HT1080 (cell line): ENCODE measurements around the gene CCT8L2. TPM values are rescaled to one million over a fixed set of nuclear protein-coding genes. Genes with fewer than 3 reads are reported as not detected.
"Not testable (repeated sequence)": the region's sequence is repeated elsewhere in the genome, so short reads cannot be mapped to it uniquely, and the experiment has no call there.

Source experiments
- DNase-seq: peaks from one replicate; pipeline ENCODE4 v3.0.0-alpha.2; 2015; ENCODE audit warnings: low read depth
- polyA plus RNA-seq, 2 experiments: library from polyadenylated mRNA; depleted of rRNA; stranded (reverse); fragments of >200 nt; gene quantifications; 2 replicates each; pipeline ENCODE4 v1.2.3, GENCODE V29; 2015
- total RNA-seq: library from RNA; depleted of rRNA; stranded (reverse); fragments of >200 nt; shearing (Covaris generic); gene quantifications from 2 replicates; pipeline ENCODE4 v1.2.3, GENCODE V29; 2014; rRNA removed

The CCT8L2 gene
- total RNA-seq: not detected in 2 replicates
- polyA plus RNA-seq (2015; cell fraction: cytosol; rRNA removed): not detected in 2 replicates
- polyA plus RNA-seq (2015; cell fraction: nucleus; rRNA removed): not detected in 2 replicates

GRCh38 chr22:16592710-16593109, at the start of gene CCT8L2:
Gene CCT8L2, minus strand, starts transcription at chr22:16592810. Its CDS starts 260 bp downstream, at chr22:16592550.
- DNase-seq: not testable (repeated sequence)

GRCh38 chr22:16635442-16635841, 42.8 kb upstream of the CCT8L2 start:
- not testable (repeated sequence) for DNase-seq

- DNase-seq: not testable (repeated sequence)
These were observed 41.5 kb upstream of the CCT8L2 start for GRCh38 chr22:16634092-16634491.

GRCh38 chr22:16628476-16628875, 35.9 kb upstream of the CCT8L2 start:
- not testable (repeated sequence) for DNase-seq

- not testable (repeated sequence) for DNase-seq
These were observed 32.4 kb upstream of the CCT8L2 start for GRCh38 chr22:16625018-16625417.

- DNase-seq: not testable (repeated sequence)
These were observed 31.0 kb upstream of the CCT8L2 start for GRCh38 chr22:16623595-16623994.

GRCh38 chr22:16617516-16617915, 24.9 kb upstream of the CCT8L2 start:
- not testable (repeated sequence) for DNase-seq

GRCh38 chr22:16616390-16616938, 23.9 kb upstream of the CCT8L2 start:
- not testable (repeated sequence) for DNase-seq

GRCh38 chr22:16615606-16616245, 23.1 kb upstream of the CCT8L2 start:
- not testable (repeated sequence) for DNase-seq

GRCh38 chr22:16609548-16610261, 17.1 kb upstream of the CCT8L2 start:
- DNase-seq: no peak

- no peak for DNase-seq
These were observed 16.3 kb upstream of the CCT8L2 start for GRCh38 chr22:16608931-16609330.

GRCh38 chr22:16604257-16604998, 11.8 kb upstream of the CCT8L2 start:
- not testable (repeated sequence) for DNase-seq

- DNase-seq: not testable (repeated sequence)
These were observed 11.2 kb upstream of the CCT8L2 start for GRCh38 chr22:16603770-16604242.

GRCh38 chr22:16603448-16603768, 10.8 kb upstream of the CCT8L2 start:
- no peak for DNase-seq

GRCh38 chr22:16602728-16603447, 10.3 kb upstream of the CCT8L2 start:
- DNase-seq: not testable (repeated sequence)

GRCh38 chr22:16602224-16602727, 9.7 kb upstream of the CCT8L2 start:
- DNase-seq: not testable (repeated sequence)

GRCh38 chr22:16601437-16602223, 9.0 kb upstream of the CCT8L2 start:
- DNase-seq: no peak

- DNase-seq: not testable (repeated sequence)
These were observed 8.2 kb upstream of the CCT8L2 start for GRCh38 chr22:16600644-16601436.

- not testable (repeated sequence) for DNase-seq
These were observed 7.0 kb upstream of the CCT8L2 start for GRCh38 chr22:16599648-16600047.
